ENCODE measurements around the gene PALM2AKAP2. TPM values are rescaled to one million over a fixed set of nuclear protein-coding genes. Genes with fewer than 3 reads are reported as not detected.

The PALM2AKAP2 gene
- total RNA-seq, 1 donor from 2014 or later, result 38.2 TPM

GRCh38 chr9:109771796-109772531 lies 8.0 kb upstream of the PALM2AKAP2 start:
- no peaks in the 10 kb centered on the region for H3K36me3 ChIP-seq
- no peak overlapping the region for H3K4me3 ChIP-seq
- peak overlapping the region; percentile 12 to 37 for H3K27ac ChIP-seq
- intact Hi-C loops (cut with DNase I), result no loop called here
- TF ChIP-seq CTCF (IDR thresholded peaks at IDR 0.05), result no peak
- no peaks in the 10 kb centered on the region for H3K27me3 ChIP-seq
- peak in 1 of 2 donors; percentile 76 for DNase-seq (ENCODE audit: low spot score in 2 of 2)
- H3K9me3 ChIP-seq, result no peaks in the 10 kb centered on the region
- peaks cover 14 to 27% of the 10 kb centered on the region in 2 donors for H3K4me1 ChIP-seq

DNA sequence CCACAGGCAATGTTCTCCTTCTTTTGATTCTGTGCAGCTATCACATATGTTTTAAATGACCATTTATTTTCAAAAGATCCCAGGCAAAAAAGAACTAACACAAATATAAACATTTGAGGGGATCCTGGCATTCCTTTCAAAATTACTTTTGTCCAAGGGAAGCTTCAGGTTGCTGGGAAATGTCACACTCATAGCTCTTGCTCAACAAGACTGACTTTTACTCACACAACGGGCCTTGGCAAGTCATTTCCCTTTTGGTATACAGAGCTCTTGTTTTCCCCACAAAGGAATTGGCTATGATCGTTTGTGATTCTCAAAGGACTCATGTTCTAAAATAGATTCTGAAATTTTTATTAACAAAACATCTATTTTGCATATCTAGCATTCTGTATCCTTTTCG lies 4.5 kb upstream of the PALM2AKAP2 start:
- TF ChIP-seq CTCF (IDR thresholded peaks at IDR 0.05), result no peak
- intact Hi-C loops (cut with DNase I), result no loop called here

DNA sequence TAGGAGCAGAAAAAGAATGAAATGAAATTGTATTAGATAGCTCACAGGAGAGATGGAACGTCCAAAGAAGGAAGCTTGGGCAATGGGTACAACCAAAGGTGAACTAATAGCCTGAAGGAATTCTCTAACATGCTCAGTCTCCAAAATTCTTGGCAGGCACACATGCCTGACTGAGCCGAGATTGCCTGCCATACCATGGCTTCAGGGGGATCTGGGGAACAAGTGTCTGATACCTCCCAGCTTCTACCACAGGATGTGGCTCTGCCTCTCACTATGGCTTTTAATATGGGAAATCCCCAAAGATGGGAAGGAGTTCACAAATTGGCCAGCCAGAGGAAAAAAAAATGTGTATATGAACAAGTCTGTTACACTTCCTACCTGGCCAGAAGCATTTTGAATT lies 3.6 kb upstream of the PALM2AKAP2 start:
- Histone ChIP-seq H3K27me3 (no peaks in the 10 kb centered on the region), H3K27ac (peak overlapping the region; percentile 9 to 29), H3K4me3 (no peak overlapping the region), H3K36me3 (no peaks in the 10 kb centered on the region), H3K4me1 (peaks cover 7 to 11% of the 10 kb centered on the region in 2 donors), H3K9me3 (no peaks in the 10 kb centered on the region)
- no peak for DNase-seq (ENCODE audit: low spot score in 2 of 2)
- intact Hi-C loops (cut with DNase I), result no loop called here
- no peak for TF ChIP-seq CTCF (IDR thresholded peaks at IDR 0.05)

More for the DNA sequence above, 4.5 kb upstream of the PALM2AKAP2 start:
- peak in 1 of 2 donors; percentile 72 for DNase-seq (ENCODE audit: low spot score in 2 of 2)
- Histone ChIP-seq H3K9me3 (no peaks in the 10 kb centered on the region), H3K27ac (peak overlapping the region; percentile 43 to 51), H3K4me1 (peaks cover 7 to 20% of the 10 kb centered on the region in 2 donors), H3K4me3 (no peak overlapping the region), H3K36me3 (no peaks in the 10 kb centered on the region), H3K27me3 (no peaks in the 10 kb centered on the region)

- no peak for TF ChIP-seq CTCF (IDR thresholded peaks at IDR 0.05)
- Histone ChIP-seq H3K9me3 (no peaks in the 10 kb centered on the region), H3K4me3 (peak overlapping the region; percentile 68 to 88), H3K4me1 (peaks cover 3 to 12% of the 10 kb centered on the region in 2 donors), H3K27me3 (no peaks in the 10 kb centered on the region), H3K27ac (peak overlapping the region; percentile 86 to 88), H3K36me3 (no peaks in the 10 kb centered on the region)
- DNase-seq (ENCODE audit: low spot score in 2 of 2), result peak in 1 of 2 donors; percentile 73
- intact Hi-C loops (cut with DNase I), result loop anchor here (1.0 to 5.0 kb wide), 5 partner anchors 14 to 128 kb away; no protein-coding TSS in a partner anchor
These were observed 545 bp downstream of the PALM2AKAP2 start for GRCh38 chr9:109780453-109781033.

- intact Hi-C loops (cut with DNase I), result loop anchor here (1.0 to 5.0 kb wide), 4 partner anchors 14 to 129 kb away; no protein-coding TSS in a partner anchor
- Histone ChIP-seq H3K27me3 (no peaks in the 10 kb centered on the region), H3K4me3 (peak overlapping the region; percentile 68 to 88), H3K27ac (peak overlapping the region; percentile 86 to 88), H3K36me3 (no peaks in the 10 kb centered on the region), H3K9me3 (no peaks in the 10 kb centered on the region), H3K4me1 (peaks cover 3 to 15% of the 10 kb centered on the region in 2 donors)
- no peak for TF ChIP-seq CTCF (IDR thresholded peaks at IDR 0.05)
- no peak for DNase-seq (ENCODE audit: low spot score in 2 of 2)
These were observed 1.1 kb downstream of the PALM2AKAP2 start for GRCh38 chr9:109781086-109781485.

Data from ascending aorta (tissue), 2 donors.